Raji (cell line): Measurements from ENCODE around the gene DROSHA.

ENCODE experiments used
- POLR2A ChIP-seq: IDR thresholded peaks from 2 replicates; pipeline ENCODE4 v1.6.1; 2011; ENCODE audit warnings: low read depth, low read length, control low read depth; ENCODE audit not compliant: insufficient read depth

Gene DROSHA

DNA sequence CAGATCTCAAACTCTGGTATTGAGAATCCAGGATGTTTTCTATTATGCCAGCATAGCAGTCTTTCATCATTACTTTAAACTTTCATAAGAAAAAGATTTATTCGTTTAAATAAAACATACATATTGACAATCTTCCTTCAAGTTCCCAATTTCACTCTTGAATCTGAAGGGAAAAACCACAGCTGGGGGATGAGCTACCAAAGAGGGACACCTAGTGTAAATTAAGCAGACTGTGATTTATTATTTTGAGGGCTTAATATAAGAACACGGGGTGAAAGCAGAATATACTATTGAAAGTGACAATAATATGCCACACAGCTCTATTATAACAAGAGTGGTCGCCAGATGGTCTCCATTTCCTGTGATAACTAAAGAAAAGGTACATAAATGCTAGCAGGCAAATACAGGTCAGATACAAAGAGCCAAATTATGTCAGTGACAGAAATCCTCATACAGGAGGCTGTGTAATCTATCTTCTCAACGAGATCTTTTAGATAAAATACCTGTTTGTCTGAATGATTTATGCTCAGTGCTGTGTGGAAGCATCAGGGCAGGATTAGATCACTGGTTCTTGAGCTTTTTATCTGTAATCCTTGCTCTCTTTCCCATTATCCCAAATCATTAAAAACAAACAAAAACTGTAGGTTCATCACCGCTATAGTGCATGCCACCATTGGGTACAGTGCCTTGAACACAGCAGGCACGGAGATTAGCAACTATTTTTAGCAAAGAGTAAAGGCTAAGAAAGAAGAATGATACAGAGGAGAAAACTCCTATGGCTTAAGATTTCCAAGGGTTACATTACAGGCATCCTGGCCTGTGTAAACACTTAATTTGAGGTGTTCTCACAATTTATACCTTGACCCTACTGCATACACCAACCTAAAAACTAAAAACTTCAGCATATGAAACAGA is 116.6 kb downstream of the DROSHA start:
- no peak for TF ChIP-seq POLR2A

DNA sequence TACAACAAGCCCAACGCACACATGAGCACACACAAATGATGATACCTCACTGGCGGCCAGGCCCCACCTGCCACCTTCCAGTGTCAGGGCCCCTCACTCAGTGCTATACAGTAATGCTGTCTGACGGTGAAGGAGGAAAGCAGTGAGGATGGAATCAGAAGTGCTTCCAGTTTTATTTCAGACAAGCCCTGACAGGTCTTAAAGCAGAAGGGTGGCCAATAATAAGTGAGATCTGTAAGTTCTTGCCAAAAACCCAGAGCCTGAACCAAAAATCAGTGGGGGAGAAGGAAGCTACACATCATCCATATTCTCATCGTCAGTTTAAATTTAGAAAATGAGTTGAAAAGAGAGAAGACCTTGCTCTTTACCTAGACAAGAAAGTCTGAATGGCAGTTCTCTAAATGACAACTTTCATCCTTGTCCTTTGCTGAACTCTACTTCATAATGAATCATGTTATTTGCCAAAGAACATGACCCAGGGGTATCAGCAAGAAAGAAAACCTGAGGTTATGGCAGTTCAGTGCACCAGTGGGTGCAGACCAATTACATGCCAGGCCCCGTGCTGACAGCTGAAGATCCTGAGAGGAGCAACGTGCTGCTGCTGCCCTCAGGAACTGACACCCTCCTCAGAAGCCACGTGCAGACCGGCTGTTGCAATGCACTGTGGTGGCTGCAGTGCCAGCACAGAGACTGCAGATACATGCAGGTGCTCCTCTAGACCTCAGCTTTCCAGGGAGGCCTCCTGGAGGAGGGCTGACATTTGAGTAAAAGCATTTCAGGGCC is 118.7 kb downstream of the DROSHA start:
- TF ChIP-seq POLR2A = no peak

- TF ChIP-seq POLR2A = no peak
Observed at GRCh38 chr5:31412324-31412723, 119.6 kb downstream of the DROSHA start.

GRCh38 chr5:31410089-31410488 is 121.8 kb downstream of the DROSHA start:
- no peak for TF ChIP-seq POLR2A

- TF ChIP-seq POLR2A = no peak
Observed at GRCh38 chr5:31408814-31409213, 123.1 kb downstream of the DROSHA start.

DNA sequence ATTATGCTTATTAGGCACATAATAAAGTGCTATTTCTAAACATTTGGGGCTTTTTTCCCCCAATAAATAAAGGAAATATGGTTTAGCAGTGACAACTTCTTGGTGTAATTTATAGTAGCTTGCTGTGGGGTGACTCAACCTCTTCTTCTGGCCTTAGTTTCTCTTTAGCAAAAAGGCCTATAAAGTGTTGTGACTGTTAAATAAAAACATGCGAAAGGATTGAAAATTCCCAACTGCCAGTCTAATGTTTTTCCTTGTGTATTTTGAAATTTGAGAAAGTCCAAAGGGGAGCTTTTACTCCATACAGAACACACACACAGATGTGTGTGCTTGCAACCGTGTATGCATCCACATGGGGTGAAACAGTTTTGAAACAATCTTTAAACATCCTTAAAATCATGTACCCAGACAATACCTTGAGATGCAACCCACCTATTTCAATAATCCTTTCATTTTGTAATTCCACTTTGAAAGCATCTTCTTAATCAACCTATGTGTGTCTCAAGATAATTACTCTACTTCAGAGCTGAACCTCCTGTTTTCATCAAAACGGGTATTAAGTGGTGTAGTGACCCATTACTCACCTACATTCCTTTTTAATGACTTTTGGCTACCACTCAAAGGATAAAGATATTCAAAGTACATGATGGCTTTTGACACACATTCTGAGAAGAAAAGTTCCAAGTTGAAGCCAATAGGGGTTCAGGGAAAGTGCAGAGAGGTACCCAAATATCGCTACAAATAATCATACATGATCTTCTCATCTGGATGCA is 123.8 kb downstream of the DROSHA start:
- TF ChIP-seq POLR2A = no peak

DNA sequence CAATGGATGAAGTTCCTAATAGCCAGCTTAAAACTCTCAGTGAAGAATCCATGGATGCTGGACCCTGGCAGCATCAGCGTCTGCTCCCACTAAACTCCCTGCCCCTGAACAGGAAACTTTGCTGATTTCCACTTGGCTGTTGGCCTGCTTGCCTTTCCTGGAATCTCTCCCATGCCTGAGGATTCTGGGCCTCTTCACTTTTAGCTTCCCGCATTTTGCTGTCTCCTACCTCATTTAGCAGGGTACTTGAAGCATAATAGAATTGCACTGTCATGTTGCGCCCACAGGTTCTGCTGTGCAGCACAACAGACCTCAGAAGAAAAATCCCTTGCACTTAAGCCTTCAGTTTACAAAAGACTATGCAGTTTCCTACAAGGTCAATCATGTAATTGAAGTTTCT is 127.6 kb downstream of the DROSHA start:
- TF ChIP-seq POLR2A = no peak

DNA sequence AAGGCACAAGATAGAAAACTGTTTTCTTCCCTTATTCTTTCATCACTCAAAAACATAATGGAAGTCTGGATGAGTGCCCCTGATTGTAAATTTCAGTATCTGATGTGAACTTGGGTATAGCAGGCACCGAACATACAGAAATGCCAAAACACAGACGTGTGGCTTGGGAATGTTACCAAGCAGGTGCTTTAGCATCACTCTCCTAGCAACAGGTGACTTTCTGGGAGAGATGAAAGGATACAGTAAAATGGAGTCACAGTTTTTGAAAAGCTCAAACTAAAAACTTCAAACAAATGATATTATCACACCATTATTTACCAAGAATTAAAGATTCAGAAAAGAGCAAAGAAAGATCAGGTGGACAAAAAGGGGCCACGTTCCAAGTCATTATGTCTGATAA is 130.2 kb downstream of the DROSHA start:
- no peak for TF ChIP-seq POLR2A

- no peak for TF ChIP-seq POLR2A
Observed at GRCh38 chr5:31397926-31398557, 133.9 kb downstream of the DROSHA start.

DNA sequence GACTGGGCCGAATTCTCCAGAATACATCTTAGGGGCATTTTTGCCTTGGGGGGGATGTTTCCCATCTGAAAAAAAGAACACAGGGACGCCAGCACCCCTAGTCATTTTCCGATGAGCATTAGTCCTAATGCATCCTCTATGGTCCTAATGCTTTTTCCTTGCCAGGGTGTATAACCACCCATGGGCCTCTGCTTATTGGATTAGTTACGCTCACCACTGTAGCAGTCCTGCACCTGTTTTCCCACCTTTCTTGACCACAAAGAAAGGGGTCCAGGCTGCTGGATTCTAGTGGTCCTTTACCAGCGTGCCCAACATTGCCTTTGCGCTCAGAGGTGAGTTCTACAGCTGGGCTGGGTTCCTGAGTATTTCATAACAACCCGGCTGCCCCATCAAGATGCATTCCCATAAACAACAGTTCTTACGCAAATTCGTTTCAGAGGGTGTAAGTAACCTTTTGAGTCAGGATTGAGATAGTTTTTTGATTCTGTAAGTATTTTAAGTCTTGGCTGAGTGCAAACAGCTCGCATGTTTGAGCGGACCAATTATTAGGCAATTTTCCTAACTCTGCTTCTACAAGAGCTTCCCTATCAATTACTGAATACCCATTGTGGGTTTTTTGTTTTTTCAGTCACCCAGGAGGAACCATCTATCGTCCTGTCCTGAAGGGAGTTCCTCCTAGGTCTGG is 135.1 kb downstream of the DROSHA start:
- no peak for TF ChIP-seq POLR2A

- TF ChIP-seq POLR2A = no peak
Observed at GRCh38 chr5:31393126-31393525, 138.8 kb downstream of the DROSHA start.

GRCh38 chr5:31392061-31392460 is 139.8 kb downstream of the DROSHA start:
- TF ChIP-seq POLR2A = no peak

DNA sequence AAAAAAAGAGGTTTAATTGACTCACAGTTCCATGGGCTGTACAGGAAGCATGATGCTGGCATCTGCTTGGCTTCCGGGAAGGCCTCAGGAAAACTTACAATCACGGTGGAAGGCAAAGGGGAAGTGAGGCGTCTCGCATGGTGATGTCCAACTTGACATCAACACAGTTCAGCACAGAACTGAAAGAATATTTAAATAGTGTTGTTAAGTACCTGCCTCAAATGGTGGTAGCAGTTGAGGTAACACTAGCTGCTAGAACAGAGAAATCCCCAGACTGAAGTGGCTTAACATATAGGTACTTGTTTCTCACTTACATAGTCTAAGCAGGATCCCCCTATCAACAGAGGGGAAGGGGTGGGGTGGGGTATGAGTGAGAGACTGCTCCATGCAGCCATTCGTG is 141.6 kb downstream of the DROSHA start:
- no peak for TF ChIP-seq POLR2A

- no peak for TF ChIP-seq POLR2A
Observed at GRCh38 chr5:31385774-31386537, 145.9 kb downstream of the DROSHA start.
